ENCODE measurements around the gene ETV6.
A peak's percentile ranks its signal among the peaks of the same experiment; 100 is the strongest.

The ETV6 gene

GRCh38 chr12:11641522-11641921 is 8.0 kb upstream of the ETV6 start:
- no peaks in the 10 kb centered on the region for H3K4me1 ChIP-seq (ENCODE audit: insufficient read depth, insufficient read length)
- no peak for DNase-seq (ENCODE audit: low read depth, low spot score)
- H3K4me3 ChIP-seq (ENCODE audit: insufficient read length, low read depth): no peak overlapping the region
- H3K27me3 ChIP-seq (ENCODE audit: insufficient read depth, insufficient read length): no peaks in the 10 kb centered on the region
- no peak for TF ChIP-seq YY1 (IDR thresholded peaks at IDR 0.05; ENCODE audit: insufficient read depth, insufficient read length)
- TF ChIP-seq ZNF274 (IDR thresholded peaks at IDR 0.05; ENCODE audit: low read depth, low read length): no peak
- H3K36me3 ChIP-seq (ENCODE audit: insufficient read depth, insufficient read length, low read length): no peaks in the 10 kb centered on the region
- H3K9ac ChIP-seq (ENCODE audit: insufficient read length, low read depth): no peak overlapping the region
- peaks cover 14% of the 10 kb centered on the region for H3K9me3 ChIP-seq (ENCODE audit: insufficient read depth, low read length)

GRCh38 chr12:11642785-11643184 is 6.7 kb upstream of the ETV6 start:
- Histone ChIP-seq H3K9me3 (ENCODE audit: insufficient read depth, low read length) (peaks cover 10% of the 10 kb centered on the region; the same call in 1 of the 2 replicates), H3K9ac (ENCODE audit: insufficient read length, low read depth) (no peak overlapping the region), H3K4me3 (ENCODE audit: insufficient read length, low read depth) (no peak overlapping the region), H3K36me3 (ENCODE audit: insufficient read depth, insufficient read length, low read length) (no peaks in the 10 kb centered on the region), H3K4me1 (ENCODE audit: insufficient read depth, insufficient read length) (no peaks in the 10 kb centered on the region), H3K27me3 (ENCODE audit: insufficient read depth, insufficient read length) (no peaks in the 10 kb centered on the region)
- DNase-seq (ENCODE audit: low read depth, low spot score): no peak
- TF ChIP-seq ZNF274 (IDR thresholded peaks at IDR 0.05; ENCODE audit: low read depth, low read length) (no peak), YY1 (IDR thresholded peaks at IDR 0.05; ENCODE audit: insufficient read depth, insufficient read length) (no peak), SUZ12 (IDR thresholded peaks at IDR 0.05; ENCODE audit: extremely low read depth, insufficient read depth, insufficient read length) (no peak)

GRCh38 chr12:11645391-11645790 is 4.1 kb upstream of the ETV6 start:
- no peaks in the 10 kb centered on the region for H3K27me3 ChIP-seq (ENCODE audit: insufficient read depth, insufficient read length)
- no peaks in the 10 kb centered on the region for H3K4me1 ChIP-seq (ENCODE audit: insufficient read depth, insufficient read length)
- no peak for DNase-seq (ENCODE audit: low read depth, low spot score)
- H3K4me3 ChIP-seq (ENCODE audit: insufficient read length, low read depth): no peak overlapping the region
- no peaks in the 10 kb centered on the region for H3K36me3 ChIP-seq (ENCODE audit: insufficient read depth, insufficient read length, low read length)
- peaks cover 10% of the 10 kb centered on the region; the same call in 1 of the 2 replicates for H3K9me3 ChIP-seq (ENCODE audit: insufficient read depth, low read length)
- no peak for TF ChIP-seq YY1 (IDR thresholded peaks at IDR 0.05; ENCODE audit: insufficient read depth, insufficient read length)
- no peak for TF ChIP-seq SUZ12 (IDR thresholded peaks at IDR 0.05; ENCODE audit: extremely low read depth, insufficient read depth, insufficient read length)
- no peak for TF ChIP-seq ZNF274 (IDR thresholded peaks at IDR 0.05; ENCODE audit: low read depth, low read length)
- H3K9ac ChIP-seq (ENCODE audit: insufficient read length, low read depth): no peak overlapping the region

GRCh38 chr12:11648514-11649412 is 711 bp upstream of the ETV6 start:
- H3K36me3 ChIP-seq (ENCODE audit: insufficient read depth, insufficient read length, low read length): no peaks in the 10 kb centered on the region
- DNase-seq (ENCODE audit: low read depth, low spot score): peak; percentile 80
- peak overlapping the region; percentile 81 for H3K9ac ChIP-seq (ENCODE audit: insufficient read length, low read depth)
- no peaks in the 10 kb centered on the region for H3K27me3 ChIP-seq (ENCODE audit: insufficient read depth, insufficient read length)
- H3K4me3 ChIP-seq (ENCODE audit: insufficient read length, low read depth): peak overlapping the region; percentile 64
- no peaks in the 10 kb centered on the region for H3K4me1 ChIP-seq (ENCODE audit: insufficient read depth, insufficient read length)
- no peak for TF ChIP-seq YY1 (IDR thresholded peaks at IDR 0.05; ENCODE audit: insufficient read depth, insufficient read length)
- no peak for TF ChIP-seq ZNF274 (IDR thresholded peaks at IDR 0.05; ENCODE audit: low read depth, low read length)
- no peak for TF ChIP-seq SUZ12 (IDR thresholded peaks at IDR 0.05; ENCODE audit: extremely low read depth, insufficient read depth, insufficient read length)
- H3K9me3 ChIP-seq (ENCODE audit: insufficient read depth, low read length): peaks cover 10% of the 10 kb centered on the region; the same call in 1 of the 2 replicates

- H3K9me3 ChIP-seq (ENCODE audit: insufficient read depth, low read length): peaks cover 3% of the 10 kb centered on the region; the same call in 1 of the 2 replicates
- no peak for TF ChIP-seq SUZ12 (IDR thresholded peaks at IDR 0.05; ENCODE audit: extremely low read depth, insufficient read depth, insufficient read length)
- no peak for TF ChIP-seq ZNF274 (IDR thresholded peaks at IDR 0.05; ENCODE audit: low read depth, low read length)
- no peak for TF ChIP-seq YY1 (IDR thresholded peaks at IDR 0.05; ENCODE audit: insufficient read depth, insufficient read length)
- peak overlapping the region; percentile 75 for H3K4me3 ChIP-seq (ENCODE audit: insufficient read length, low read depth)
- no peaks in the 10 kb centered on the region for H3K27me3 ChIP-seq (ENCODE audit: insufficient read depth, insufficient read length)
- no peak for DNase-seq (ENCODE audit: low read depth, low spot score)
- H3K9ac ChIP-seq (ENCODE audit: insufficient read length, low read depth): peak overlapping the region; percentile 90
- H3K4me1 ChIP-seq (ENCODE audit: insufficient read depth, insufficient read length): no peaks in the 10 kb centered on the region
- no peaks in the 10 kb centered on the region for H3K36me3 ChIP-seq (ENCODE audit: insufficient read depth, insufficient read length, low read length)
Observed at GRCh38 chr12:11650286-11651281, 1.1 kb downstream of the ETV6 start.

GRCh38 chr12:11651381-11651780 is 1.9 kb downstream of the ETV6 start:
- Histone ChIP-seq H3K4me3 (ENCODE audit: insufficient read length, low read depth) (peak overlapping the region; percentile 75), H3K9ac (ENCODE audit: insufficient read length, low read depth) (peak overlapping the region; percentile 13), H3K4me1 (ENCODE audit: insufficient read depth, insufficient read length) (peaks cover 3% of the 10 kb centered on the region), H3K36me3 (ENCODE audit: insufficient read depth, insufficient read length, low read length) (no peaks in the 10 kb centered on the region), H3K9me3 (ENCODE audit: insufficient read depth, low read length) (no peaks in the 10 kb centered on the region), H3K27me3 (ENCODE audit: insufficient read depth, insufficient read length) (no peaks in the 10 kb centered on the region)
- no peak for DNase-seq (ENCODE audit: low read depth, low spot score)
- TF ChIP-seq ZNF274 (IDR thresholded peaks at IDR 0.05; ENCODE audit: low read depth, low read length) (no peak), SUZ12 (IDR thresholded peaks at IDR 0.05; ENCODE audit: extremely low read depth, insufficient read depth, insufficient read length) (no peak), YY1 (IDR thresholded peaks at IDR 0.05; ENCODE audit: insufficient read depth, insufficient read length) (no peak)
